GM15510 (cell line): ENCODE data around the gene RAB5B.

Experiments
- POLR2A ChIP-seq: IDR thresholded peaks from 3 replicates; pipeline ENCODE4 v1.6.1; 2011; ENCODE audit warnings: borderline replicate concordance; ENCODE audit not compliant: insufficient read length; ENCODE audit errors: extremely low read depth

The RAB5B gene

DNA sequence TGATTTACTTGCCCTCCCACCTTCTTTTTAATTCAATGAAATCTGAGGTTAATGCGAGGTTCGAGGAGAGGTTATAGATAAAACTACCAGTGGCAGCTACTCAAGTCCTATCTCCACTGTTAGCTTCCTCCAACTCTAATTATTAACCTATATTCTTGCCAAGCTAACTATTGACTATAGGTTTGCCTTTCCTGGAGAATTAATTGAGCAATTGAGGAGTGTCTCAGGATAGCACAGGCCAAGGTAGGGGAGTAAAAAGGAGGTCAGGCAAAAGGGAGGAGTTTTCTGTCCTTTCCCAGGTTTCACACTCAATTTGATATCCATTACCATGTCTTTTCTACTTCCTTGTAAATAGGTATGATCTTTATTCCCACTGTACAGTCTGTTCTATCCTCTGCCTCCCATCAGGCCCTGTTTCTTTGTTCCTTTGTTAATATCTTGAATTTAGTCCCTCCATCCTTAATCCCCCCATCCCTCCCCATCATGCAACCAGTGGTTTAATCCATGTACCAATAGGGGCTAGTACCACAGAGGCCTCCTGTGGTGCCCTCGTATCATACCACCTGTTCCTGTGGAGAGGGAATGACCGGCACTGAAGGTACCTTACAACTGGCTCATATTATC is 19.5 kb downstream of the RAB5B start:
- TF ChIP-seq POLR2A, result no peak

- no peak for TF ChIP-seq POLR2A
These were observed 21.5 kb downstream of the RAB5B start for GRCh38 chr12:55995366-55995765.

- TF ChIP-seq POLR2A, result no peak
These were observed 22.4 kb downstream of the RAB5B start for GRCh38 chr12:55996201-55996714.

DNA sequence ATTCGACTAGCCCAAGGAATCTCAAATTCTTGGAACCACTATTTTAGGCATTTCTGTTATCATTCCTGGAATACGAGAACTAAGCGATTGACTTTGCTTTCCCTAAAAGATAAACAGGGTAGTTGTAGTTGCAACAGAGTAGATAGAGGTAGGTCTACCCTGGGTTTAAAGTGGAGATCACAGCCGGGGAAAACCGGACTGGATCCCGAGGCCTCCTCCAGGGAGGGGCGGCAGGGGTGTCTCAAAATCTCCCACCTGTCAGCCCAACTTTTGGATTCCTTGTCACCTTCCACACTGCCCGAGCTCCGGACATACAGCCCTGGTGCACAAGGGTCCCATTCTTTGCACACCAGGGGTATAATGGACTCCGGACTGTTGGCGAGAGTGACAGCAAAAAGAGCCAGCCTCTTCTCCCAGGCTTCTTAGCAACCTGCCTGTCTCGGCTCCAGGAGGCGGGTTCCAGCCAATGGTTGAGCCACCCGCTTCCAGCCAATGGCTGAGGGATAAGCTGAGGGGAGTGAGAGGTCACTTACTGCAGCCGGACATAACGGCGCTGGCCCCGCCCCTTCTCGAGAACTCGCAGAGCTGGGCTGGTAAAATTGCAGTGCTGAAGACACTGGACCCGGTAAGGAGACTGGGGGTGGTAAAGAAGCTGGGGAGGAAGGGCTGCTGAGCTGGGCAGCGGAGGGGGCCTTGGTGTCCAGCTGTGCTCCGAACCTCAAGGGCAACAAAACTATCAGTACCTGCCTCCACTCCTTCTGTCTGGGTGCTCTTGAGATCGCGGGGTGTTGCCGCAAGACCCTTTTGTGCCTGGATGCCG is 23.0 kb downstream of the RAB5B start, which contains the start of gene SUOX:
Gene SUOX, plus strand, starts transcription at position 562 of the 820 bp plus-strand sequence. CDS start 4,946 bp downstream, outside the sequence.
- TF ChIP-seq POLR2A, result peak; percentile 61

- no peak for TF ChIP-seq POLR2A
These were observed 23.6 kb downstream of the RAB5B start for GRCh38 chr12:55997535-55997859.

DNA sequence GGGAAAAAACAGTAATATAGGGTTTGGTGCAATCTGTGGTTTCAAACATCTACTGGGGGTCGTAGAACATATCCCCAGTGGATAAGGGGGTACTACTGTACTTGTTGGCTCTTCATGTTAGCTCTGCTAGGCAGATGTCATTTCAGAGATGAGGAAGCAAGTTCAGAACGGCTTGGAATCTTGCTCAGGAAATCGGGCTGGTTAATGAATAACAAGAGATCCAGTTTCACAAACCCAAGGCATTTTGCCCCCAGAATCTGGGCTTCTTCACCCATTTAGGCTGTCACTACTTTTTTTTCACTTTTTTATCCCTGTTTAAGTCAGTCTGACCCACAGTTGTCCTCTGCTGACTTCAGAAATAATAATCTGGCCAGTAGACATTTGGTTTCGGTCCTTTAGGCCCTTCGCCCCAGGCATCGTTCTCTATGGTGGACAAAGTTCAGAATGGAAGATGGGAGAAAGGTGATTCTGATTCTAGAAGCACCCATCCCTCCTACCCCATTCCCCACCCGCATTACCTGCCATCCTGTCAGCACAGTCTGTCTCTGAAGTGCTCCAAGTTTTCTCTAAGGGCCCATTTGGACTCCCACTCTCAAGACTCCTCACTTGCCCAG is 27.7 kb downstream of the RAB5B start:
- TF ChIP-seq POLR2A, result no peak

DNA sequence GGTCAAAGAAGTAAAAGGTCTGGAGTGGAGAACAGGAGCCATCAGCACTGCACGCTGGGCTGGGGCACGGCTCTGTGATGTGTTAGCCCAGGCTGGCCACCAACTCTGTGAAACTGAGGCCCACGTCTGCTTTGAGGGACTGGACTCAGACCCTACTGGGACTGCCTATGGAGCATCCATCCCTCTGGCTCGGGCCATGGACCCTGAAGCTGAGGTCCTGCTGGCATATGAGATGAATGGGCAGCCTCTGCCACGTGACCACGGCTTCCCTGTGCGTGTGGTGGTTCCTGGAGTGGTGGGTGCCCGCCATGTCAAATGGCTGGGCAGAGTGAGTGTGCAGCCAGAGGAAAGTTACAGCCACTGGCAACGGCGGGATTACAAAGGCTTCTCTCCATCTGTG is 30.3 kb downstream of the RAB5B start:
- no peak for TF ChIP-seq POLR2A

DNA sequence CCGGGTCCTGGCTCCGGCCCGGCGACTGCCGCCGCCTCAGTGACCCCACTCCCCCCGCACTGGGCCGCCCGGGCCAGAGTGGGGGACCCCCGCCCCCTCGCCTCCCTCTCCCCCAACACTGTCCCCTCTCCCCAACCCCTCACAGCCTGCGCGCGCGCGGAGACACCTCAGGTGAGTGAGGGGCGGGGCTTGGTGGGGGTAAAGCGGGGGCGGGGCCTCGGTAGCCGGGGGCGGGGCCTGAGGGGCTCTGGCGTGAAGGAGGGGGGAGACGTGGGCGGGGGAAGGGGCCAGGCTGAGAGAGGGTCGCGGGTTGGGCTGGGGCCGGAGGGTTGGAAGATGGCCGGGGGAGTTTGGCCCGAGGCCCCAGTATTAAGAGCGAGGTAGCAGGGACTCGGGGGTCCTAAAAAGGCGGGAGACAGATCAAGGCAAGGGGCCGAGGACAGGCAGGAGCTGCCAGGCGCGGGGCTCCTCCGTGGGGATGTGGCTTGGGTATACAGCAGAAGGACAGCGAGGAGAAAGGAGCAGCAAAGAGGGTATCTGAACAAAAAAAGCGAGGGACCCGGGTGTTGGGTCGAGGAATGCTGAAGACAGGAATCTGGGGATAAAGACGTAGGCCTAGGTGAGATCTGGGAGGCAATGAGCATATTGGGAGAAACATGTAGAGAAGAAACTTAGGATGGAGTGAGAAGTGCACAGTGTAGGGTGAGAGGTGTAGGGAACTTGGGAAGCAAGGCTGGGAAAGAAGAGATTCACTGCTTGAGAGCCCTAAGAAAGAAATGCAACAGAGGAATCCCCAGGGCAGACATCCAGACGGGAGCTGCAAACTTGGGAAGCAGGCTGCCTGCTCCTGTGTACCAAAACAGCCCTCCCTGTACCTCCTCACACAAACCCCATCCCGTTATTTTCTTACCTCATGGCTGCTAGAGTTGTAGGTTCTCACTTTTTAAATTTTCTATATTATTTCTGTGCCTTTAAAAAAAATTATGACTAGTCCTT is 34.0 kb downstream of the RAB5B start:
- TF ChIP-seq POLR2A, result no peak

DNA sequence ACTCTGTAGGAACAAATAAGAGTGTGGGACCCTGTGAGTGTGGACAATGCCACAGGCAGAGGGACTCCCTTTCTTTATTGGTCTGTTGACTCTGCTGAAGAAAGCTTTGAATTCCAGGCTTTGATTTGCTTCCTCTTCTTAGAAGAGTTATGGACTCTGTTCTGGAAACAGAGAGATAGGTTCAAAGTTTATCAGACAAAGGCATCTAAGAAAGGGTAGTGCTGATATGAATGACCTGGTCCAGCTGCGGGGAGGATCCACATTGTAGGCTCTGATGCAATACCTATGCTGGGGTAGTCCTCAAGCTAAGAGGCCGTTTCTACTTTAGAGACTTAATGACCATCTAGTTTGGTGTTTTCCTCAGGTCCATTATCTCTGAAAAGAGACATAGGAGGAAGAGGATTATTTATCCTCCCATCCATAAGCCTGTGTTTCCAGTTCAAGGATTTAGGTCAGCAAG is 36.3 kb downstream of the RAB5B start:
- no peak for TF ChIP-seq POLR2A

- no peak for TF ChIP-seq POLR2A
These were observed 37.7 kb downstream of the RAB5B start for GRCh38 chr12:56011509-56012090.

- no peak for TF ChIP-seq POLR2A
These were observed 39.6 kb downstream of the RAB5B start for GRCh38 chr12:56013482-56013881.

GRCh38 chr12:56014205-56014604 is 40.3 kb downstream of the RAB5B start:
- TF ChIP-seq POLR2A, result no peak

GRCh38 chr12:56017181-56017580 is 43.3 kb downstream of the RAB5B start:
- TF ChIP-seq POLR2A, result no peak

DNA sequence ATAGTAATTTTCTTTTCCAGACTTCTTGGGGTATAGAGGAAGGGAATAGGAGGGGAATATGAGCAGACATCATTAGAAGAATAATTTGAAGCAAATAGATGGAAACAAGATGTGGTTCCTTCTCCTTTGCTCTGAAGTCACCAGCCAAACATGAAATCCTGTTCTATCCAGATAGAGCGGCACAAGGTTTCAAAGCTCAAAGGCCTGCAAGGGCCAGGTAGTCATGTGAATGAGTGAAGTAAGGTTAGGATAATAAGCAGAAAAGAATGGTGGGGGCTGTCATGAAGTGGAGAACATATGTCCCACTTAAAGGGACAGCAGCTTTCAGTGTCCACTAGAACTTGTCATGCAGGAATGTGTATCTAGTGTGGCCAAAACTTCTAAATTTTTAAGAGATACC is 44.5 kb downstream of the RAB5B start:
- no peak for TF ChIP-seq POLR2A
